ENCODE data around the gene RUSF1.
A peak's percentile ranks its signal among the peaks of the same experiment; 100 is the strongest.

GRCh38 chr16:31455601-31456314, 52.4 kb downstream of the RUSF1 start:
- TF ChIP-seq ETV6 (conservative IDR thresholded peaks at IDR 0.05 in 1 of 2, IDR thresholded peaks at IDR 0.05 in 1 of 2; ENCODE audit: borderline replicate concordance in 1 of 2, low read depth in 1 of 2) (no peak), SUZ12 (IDR thresholded peaks at IDR 0.05; ENCODE audit: unreplicated experiment) (no peak), CTCF (IDR thresholded peaks at IDR 0.05 in 2 of 3, conservative IDR thresholded peaks at IDR 0.05 in 1 of 3; ENCODE audit: control insufficient read depth in 2 of 3, extremely low read depth in 1 of 3, insufficient read depth in 1 of 3, low read depth in 3 of 3, low read length in 3 of 3) (peak; percentile 49 to 60 (median 53)), SRF (IDR thresholded peaks at IDR 0.05; ENCODE audit: low read depth in 2 of 2, low read length in 2 of 2) (no peak), RCOR1 (conservative IDR thresholded peaks at IDR 0.05; ENCODE audit: low read depth, low read length) (no peak)

Measured in GM12878 (cell line).